Fibroblast of gingiva (primary cell): ENCODE results near the gene CYTIP.
"Not testable (repeated sequence)": the region's sequence is repeated elsewhere in the genome, so short reads cannot be mapped to it uniquely, and the experiment has no call there.

Experiments
- DNase-seq: peaks from one replicate; pipeline ENCODE4 v3.0.0-alpha.2; 2011; ENCODE audit warnings: low read depth

CYTIP gene

GRCh38 chr2:157368508-157368907 is 75.4 kb downstream of the CYTIP start:
- DNase-seq, result not testable (repeated sequence)

- no peak for DNase-seq
These were observed 76.2 kb downstream of the CYTIP start for GRCh38 chr2:157367704-157368103.
